Measurements from ENCODE around the gene OSGIN1.
A peak's percentile ranks its signal among the peaks of the same experiment; 100 is the strongest.

Gene OSGIN1

GRCh38 chr16:83952940-83953795, at the start of gene OSGIN1:
Gene OSGIN1 (plus strand): TSS chr16:83953240. CDS start chr16:83957672, 4,432 bp downstream.
- DNase-seq (ENCODE audit: low spot score) = peak; percentile 89

- DNase-seq (ENCODE audit: low spot score) = peak; percentile 20
Measured at GRCh38 chr16:83903751-83904150, 49.3 kb upstream of the OSGIN1 start.

GRCh38 chr16:83906683-83907082, 46.4 kb upstream of the OSGIN1 start:
- no peak for DNase-seq (ENCODE audit: low spot score)

DNA sequence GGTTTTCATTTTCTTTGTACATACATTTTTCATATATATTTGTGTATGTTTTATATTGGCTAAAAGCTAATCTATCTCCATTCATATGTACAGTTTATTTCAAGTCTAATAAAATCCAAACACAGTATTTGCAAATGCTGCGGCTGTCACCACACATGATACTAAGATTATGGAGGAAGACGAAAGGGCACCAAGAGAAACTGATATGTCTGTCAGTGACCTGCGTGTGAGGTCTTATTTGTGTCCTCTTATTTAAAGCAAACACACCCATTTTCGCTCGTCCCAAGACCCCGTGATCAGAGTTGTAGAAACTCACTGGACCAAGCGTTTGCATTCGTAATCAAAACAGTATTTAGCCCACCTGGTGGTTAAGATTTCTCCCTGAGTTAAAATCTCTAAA, 45.9 kb upstream of the OSGIN1 start:
- no peak for DNase-seq (ENCODE audit: low spot score)

DNA sequence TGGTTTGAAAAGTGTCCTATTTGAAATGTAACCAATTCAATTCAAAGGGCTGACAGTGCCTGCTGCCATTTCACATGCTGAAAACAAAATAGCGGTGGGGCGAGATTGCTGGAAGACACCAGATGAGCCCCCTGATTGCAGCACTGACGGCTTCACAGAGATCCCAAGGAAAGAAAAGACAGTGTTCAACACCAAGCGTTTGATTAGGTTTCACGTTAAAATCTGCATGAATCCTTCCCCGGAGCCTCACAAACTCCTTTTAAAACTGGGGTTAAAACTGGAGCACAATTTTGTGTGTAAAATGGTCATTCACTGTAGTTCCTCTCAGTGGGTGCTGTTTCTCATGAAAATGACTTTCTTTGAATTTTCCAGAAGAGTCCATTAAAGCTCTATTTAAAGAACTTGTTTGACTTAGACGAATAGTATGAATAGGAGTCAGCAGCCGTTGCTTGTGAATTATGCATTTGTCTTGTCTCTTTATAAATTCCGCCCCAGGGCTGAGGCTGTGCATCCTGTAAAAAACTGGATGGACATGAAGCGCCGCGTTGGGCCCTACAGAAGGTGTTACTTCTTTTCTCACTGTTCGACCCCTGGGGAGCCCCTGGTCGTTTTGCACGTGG, 45.3 kb upstream of the OSGIN1 start:
- DNase-seq (ENCODE audit: low spot score) = no peak

- DNase-seq (ENCODE audit: low spot score) = no peak
Measured at GRCh38 chr16:83908798-83909197, 44.2 kb upstream of the OSGIN1 start.

DNA sequence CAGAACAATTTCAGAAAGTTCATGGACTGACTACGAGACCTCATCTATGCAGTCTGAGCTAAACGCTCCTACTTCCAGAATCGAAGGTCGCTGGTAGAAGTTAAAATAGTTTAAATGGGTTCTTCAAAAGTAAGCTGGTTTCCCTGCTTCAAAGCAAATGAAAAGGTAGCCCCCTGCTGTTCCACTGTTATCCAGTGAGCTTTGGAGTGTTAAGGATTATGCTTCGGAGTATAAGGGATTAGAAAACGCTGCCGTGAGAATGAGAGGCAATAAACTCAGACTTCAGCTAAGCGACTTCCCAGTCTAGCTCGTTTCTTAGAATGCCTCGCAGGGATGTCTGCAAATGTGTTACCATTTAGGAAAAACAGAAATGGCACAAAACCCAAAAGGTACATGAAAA, 41.8 kb upstream of the OSGIN1 start:
- DNase-seq (ENCODE audit: low spot score) = no peak

DNA sequence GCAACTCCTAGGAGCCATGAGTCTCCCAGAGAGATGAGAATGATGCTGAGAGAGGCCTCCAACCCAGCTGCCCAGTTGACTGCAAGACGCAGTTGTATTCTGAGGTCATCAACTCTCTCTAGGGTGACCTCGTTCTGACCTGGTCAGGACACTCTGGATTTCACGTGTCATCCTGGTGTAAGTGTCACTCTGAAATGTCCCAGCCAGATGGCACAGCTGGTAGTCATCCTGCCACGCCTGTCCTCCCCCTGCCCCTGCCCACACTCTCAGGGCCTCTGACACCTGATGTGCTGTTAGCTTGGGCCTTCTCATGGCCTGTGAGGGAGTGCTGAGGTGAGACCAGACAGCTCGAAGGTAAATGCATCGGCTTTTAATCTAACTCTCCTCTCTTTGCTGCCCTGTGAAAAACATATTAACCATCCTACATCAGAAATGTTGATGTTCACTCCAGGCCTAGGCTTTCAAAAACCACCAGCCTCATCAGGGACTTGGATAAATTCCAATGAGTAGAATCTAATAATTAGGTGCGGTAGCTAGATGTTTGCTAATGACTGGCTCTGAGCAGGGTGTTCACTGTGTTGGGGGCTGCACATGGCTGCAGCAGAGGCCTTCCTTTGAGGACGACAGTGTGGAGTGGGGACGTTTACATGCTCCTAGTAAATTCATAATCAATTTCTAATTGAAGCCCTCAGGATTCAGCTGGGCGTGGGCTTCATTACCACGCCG, 40.4 kb upstream of the OSGIN1 start:
- DNase-seq (ENCODE audit: low spot score) = no peak

DNA sequence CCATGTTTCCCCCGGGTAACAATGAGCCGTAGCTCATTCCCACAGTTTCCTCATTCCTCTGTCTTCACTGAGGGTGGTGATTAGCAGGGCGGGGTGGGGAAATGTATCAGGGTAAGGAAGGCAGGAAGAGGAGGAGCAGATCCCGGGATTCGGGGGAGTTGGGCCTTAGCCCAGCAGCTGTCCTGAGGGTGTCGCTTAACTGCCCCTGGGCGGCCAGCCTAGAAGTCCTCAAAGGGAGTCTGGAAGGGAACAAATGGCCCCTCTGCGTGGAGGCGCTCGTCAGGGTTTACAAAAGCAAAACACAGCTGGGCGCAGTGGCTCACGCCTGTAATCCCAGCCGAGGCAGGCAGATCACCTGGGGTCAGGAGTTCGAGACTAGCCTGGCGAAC, 39.8 kb upstream of the OSGIN1 start:
- no peak for DNase-seq (ENCODE audit: low spot score)

DNA sequence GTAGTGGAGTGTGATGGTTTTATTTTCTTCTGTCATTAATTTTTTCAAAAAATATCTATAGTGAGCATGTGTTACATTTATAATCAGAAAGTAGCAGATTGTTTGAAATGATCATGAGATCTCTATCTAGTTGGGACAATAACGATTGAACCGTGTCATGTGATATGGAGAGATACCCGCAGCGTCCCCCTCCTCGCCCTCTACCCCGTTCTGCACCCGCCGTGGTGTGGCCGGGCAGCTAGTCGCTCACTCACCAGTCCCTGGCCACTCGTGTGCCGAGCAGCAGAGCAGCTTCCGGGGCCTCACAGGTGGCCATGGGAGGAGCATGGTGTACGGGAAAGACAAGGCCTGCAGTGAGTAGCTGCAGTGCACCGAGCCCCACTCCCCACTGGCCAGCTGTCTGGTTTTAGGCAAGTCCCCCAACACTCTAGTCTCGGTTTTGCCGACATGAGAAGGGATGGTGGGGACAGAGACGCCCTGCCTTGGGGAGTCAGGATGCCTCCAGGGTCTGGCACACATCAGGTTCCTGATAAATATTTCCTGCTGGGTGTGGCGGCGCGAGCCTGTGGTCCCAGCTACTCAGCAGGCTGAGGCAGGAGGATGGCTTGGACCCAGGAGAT, 38.8 kb upstream of the OSGIN1 start:
- no peak for DNase-seq (ENCODE audit: low spot score)

- DNase-seq (ENCODE audit: low spot score) = no peak
Measured at GRCh38 chr16:83915081-83915480, 38.0 kb upstream of the OSGIN1 start.

GRCh38 chr16:83915491-83915890, 37.5 kb upstream of the OSGIN1 start:
- DNase-seq (ENCODE audit: low spot score) = no peak

- no peak for DNase-seq (ENCODE audit: low spot score)
Measured at GRCh38 chr16:83917152-83918120, 35.6 kb upstream of the OSGIN1 start.

GRCh38 chr16:83920894-83921491, 32.0 kb upstream of the OSGIN1 start:
- no peak for DNase-seq (ENCODE audit: low spot score)

DNA sequence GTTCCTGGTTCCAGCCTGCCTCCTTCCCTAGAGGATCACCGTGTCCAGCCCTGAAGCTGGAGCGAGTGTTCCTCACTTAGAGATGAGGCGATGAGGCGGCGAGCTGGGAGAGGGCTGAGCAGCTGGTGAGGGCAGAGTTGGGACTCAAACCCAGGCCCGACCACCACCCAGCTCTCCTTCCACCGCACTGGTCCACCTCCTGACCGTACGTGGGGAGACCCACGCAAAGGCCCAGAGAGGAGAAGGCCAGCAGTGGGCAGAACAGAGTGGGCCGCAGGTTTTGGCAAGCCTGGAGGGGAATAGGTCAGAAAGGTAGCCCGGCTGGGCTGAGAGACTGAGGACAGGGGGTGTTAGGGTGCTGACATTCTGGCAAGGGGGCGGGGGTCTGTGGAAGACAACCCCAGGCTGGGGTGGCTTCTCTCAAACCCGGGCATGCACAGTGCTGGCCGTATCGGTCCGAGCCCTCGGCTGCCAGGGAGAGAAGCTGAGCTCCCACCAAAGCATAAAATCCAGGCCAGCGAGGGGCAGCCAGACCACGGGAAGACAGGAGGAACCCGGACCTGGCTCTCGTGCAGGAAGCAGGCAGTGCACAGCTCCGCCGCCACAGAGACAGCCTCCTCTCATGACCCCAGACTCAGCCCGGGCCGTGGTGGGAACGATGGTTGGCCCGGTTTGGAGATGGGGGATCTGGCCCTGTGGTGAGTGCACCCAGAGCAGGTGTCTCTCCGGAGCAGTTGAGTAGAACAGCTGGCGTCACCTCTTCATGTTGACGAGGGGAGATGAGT, 29.3 kb upstream of the OSGIN1 start:
- no peak for DNase-seq (ENCODE audit: low spot score)

- DNase-seq (ENCODE audit: low spot score) = no peak
Measured at GRCh38 chr16:83924686-83925085, 28.4 kb upstream of the OSGIN1 start.

- DNase-seq (ENCODE audit: low spot score) = no peak
Measured at GRCh38 chr16:83925095-83925905, 27.7 kb upstream of the OSGIN1 start.

DNA sequence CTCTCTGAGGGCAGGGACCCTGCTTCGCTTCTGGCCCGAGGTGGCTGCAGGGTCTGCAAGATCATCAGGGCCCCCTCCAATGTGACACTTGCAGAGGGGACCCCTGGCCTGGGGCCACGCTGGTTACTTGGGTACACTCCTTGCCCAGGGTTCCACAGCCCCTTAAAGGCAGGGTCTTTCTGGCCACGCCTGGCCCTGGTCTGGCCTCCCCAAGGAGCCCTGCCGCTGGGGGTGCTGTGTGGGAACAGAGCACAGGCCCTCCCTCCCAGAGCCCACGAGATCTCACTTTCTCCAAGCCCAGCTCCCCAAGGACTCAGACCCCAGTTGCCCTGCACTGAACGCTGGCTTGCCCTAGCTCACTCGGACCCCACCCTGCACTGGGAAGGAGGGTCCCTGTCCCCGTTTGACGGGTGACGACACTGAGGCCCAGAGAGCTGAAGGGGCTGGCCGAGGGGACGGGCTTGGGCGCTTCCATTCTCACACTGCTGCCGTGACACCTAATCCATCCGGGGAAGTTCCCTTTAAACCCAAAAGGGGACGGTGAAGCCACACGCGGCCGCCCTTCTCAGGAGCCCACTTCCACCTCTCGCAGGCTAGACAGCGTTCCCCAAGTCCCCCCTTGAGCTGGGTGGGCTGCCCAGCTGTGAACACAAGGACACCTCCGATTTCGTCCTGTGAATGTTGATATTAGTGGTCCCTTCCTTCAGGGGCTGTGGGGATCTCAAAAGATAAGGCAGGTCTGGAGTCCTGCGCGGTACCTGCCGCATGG, 26.9 kb upstream of the OSGIN1 start:
- no peak for DNase-seq (ENCODE audit: low spot score)

Measured in globus pallidus (tissue), 1 donor.